SW480 (cell line): Measurements from ENCODE around the gene LILRB3.
"Not testable (repeated sequence)": the region's sequence is repeated elsewhere in the genome, so short reads cannot be mapped to it uniquely, and the experiment has no call there.

ENCODE experiments used
- DNase-seq: peaks from one replicate; pipeline ENCODE4 v3.0.0-alpha.2; 2016; ENCODE audit warnings: low spot score

The LILRB3 gene

GRCh38 chr19:54209811-54210494, 12.9 kb downstream of the LILRB3 start:
- DNase-seq = peak; percentile 92

DNA sequence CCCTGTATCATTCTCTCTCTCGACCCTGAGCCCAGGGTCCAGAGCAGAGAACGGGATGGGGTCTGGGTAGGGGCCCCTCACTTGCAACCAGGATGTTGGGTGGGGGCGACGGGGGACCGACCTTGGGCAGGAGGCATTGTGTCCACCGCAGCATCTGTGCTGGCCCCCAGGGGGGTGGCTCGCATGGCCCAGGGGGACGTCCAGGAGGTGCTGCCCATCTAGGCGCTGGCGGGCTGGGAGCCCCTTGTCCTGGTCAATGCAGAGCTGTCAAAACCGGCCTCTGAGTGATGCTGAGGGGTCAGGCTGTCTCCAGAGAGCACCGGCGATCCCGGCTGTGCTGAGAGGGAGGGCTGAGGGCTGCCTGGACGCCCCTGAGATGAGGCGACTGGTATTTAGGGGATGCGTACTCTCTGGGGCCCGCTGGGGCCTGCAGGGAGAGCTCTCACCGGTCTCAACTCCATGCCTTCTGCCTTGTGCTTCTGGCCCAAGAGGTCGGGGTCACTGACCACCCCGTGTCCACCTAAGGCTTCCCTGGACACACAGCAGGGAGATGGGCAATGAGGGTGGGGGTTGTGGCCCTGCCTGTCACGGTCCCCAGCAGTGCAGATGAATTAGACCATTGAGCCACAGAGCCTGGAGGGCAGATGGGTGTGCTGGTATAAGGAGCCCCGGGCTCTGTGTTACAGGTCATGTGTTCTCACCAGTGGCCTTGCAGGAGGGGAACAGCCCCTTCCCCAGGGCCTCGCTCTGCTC, 13.6 kb downstream of the LILRB3 start:
- DNase-seq = no peak

GRCh38 chr19:54208784-54209057, 14.1 kb downstream of the LILRB3 start:
- peak; percentile 28 for DNase-seq

DNA sequence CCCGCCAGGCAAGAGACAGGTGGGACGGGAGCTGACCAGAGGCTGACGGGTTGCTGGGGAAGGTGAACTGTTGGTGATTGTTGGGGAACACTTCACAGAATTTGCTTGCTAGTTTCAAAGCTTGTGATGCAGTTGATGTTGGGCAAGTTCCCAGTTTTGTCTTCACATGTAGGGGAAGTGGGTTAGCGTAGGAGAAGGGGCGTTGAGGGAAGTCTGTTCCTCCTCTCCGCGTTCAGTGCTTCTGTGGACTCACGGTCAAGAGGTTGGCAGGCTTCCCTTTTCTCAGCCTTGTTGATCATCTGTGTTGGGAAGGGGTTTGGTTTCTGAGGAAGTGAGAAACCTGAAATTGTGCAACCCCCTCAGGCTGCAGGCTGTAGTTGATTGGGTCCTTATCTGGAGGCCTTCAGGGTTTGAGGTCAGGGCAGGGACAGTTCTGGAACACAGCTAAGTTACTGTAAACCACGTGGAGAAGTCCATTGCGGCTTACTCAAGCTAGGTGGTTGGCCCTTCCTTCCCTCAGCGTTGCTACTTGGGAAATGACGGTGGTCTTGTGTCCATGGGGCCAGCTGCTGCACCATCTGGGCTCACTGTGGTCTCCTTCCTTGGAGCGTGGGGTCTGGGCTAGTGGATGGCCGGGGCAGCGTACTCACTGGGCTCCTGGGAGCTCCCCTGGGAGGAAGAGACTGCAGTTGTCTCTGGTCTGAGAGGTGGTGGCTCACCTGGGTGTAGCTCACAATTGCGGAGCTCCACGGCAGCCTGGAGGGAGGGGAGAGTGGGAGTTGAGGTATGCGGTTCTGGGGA, 14.6 kb downstream of the LILRB3 start:
- peak; percentile 30 for DNase-seq

- no peak for DNase-seq
Measured at GRCh38 chr19:54207676-54207982, 15.2 kb downstream of the LILRB3 start.

GRCh38 chr19:54207193-54207592, 15.6 kb downstream of the LILRB3 start:
- not testable (repeated sequence) for DNase-seq

- DNase-seq = no peak
Measured at GRCh38 chr19:54206831-54207177, 16.0 kb downstream of the LILRB3 start.

- no peak for DNase-seq
Measured at GRCh38 chr19:54206030-54206830, 16.6 kb downstream of the LILRB3 start.

GRCh38 chr19:54204767-54205468, 17.9 kb downstream of the LILRB3 start:
- DNase-seq = no peak

DNA sequence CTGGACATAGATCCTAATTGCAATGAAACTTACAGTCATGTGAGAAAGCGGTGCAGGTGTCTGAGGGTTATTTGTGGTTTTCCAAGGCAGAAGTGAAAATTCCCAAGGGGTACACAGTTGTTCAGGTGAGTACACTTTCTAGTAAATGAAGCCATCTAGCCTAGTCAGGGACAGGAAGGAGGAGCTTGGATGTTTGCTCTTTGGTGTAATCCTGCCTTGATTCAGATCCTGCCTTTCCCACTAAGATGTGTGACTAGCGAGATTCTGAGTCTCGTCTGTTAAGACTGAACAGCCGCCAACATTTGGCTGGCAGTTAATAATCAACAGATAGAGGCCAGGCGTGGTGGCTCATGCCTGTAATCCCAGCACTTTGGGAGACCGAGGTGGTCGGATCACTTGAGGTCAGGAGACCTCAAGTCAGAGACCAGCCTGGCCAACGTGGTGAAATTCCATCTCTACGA, 19.6 kb downstream of the LILRB3 start:
- no peak for DNase-seq

DNA sequence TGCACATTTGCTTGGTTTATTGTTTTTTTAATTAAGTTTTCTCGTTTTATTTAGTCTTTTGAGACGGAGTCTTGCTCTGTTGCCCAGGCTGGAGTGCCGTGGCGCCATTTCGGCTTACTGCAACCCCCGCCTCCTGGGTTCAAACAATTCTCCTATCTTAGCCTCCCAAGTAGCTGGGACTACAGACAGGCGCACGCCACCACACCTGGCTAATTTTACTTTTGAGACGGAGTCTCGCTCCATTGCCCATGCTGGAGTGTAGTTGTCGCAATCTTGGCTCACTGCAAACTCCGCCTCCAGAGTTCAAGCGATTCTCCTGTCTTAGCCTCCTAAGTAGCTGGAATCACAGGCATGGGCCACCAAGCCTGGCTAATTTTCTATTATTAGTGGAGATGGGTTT, 20.8 kb downstream of the LILRB3 start:
- DNase-seq = no peak

- no peak for DNase-seq
Measured at GRCh38 chr19:54201172-54201701, 21.6 kb downstream of the LILRB3 start.

DNA sequence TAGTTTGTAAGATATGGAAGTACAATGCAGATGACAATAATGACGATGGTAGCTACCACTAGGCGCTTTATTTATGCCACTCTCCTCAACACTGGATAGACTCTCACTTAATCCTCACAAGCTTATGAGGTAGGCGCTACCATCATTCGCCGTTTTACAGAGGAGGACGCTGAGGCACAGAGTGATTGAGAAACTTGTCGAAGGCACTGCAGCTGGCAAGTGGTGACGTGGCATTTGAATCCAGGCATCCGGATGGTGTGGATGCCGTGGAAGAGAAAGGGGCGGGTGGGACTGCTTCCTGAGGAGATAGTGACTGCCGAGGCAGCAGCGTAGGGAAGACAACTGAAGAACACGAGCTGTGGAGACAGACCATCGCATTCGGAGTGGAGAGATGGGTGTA, 23.4 kb downstream of the LILRB3 start:
- no peak for DNase-seq

DNA sequence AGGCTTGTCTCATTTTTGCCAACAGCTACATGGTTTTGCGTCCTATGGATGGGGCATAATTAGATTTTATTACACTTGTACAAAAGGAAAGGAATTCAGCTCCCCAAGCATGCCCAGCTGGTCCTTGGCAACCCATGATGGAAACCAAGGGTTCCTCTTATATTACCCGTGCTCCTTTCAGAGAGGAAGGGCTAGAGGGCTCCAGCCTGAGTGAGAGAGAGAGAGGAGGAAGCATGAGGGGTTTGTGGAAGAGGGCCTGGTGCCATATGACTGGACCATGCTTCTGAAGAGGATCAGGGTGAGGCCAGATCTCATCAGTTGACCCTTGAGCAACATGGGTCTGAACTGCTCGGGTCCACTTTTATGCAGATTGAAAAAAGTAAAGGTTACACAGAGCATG, 25.7 kb downstream of the LILRB3 start:
- no peak for DNase-seq

GRCh38 chr19:54196536-54196935, 26.3 kb downstream of the LILRB3 start:
- DNase-seq = no peak

DNA sequence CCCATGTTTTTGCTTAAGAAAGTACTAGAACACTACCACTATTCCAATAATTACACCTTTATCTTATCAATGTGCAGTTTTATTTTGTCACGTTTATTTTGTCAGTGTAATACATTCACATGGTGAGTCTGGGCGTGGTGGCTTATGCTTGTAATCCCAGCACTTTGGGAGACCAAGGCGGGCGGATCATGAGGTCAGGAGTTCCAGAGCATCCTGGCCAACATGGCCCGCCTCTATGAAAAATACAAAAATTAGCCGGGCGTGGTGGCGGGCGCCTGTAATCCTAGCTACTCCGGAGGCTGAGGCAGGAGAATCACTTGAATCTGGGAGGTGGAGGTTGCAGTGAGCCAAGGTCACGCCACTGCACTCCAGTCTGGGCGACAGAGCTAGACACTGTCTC, 28.3 kb downstream of the LILRB3 start:
- not testable (repeated sequence) for DNase-seq

- no peak for DNase-seq
Measured at GRCh38 chr19:54193011-54193410, 29.8 kb downstream of the LILRB3 start.

- DNase-seq = no peak
Measured at GRCh38 chr19:54191811-54192453, 30.9 kb downstream of the LILRB3 start.

DNA sequence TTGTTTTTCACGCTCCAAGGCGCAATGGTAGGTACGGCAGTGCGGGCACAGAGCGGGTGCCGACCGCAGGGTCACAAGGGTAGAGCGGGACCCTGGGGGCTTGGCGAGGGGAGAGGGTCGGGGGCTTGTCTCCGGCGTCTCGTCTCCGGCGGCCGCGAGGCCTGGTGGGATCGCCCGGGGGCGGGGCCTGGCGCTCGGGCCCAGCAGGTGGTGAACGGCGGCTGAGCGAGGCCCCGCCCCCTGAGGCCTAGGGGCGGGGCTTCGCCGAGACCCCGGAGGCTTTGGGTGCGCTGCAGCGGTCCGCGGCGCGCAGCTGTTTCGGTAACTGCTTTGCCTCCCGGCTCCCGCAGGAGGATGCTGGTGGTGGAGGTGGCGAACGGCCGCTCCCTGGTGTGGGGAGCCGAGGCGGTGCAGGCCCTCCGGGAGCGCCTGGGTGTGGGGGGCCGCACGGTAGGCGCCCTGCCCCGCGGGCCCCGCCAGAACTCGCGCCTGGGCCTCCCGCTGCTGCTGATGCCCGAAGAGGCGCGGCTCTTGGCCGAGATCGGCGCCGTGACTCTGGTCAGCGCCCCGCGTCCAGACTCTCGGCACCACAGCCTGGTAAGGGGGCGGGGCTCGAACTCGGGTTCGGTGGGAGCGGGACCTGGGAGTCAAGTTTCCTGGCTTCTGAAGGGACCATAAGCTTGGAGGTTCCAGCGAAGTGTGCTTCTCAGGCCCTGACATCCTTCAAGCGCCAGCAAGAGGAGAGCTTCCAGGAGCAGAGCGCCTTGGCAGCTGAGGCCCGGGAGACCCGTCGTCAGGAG, 31.6 kb downstream of the LILRB3 start, which contains the start of gene TSEN34:
TSS of gene TSEN34 (plus strand) at position 298 of the 800 bp plus-strand sequence. CDS start at position 355, 57 bp downstream.
- DNase-seq = peak; percentile 84

- peak; percentile 100 for DNase-seq
Measured at GRCh38 chr19:54190503-54191010, 32.2 kb downstream of the LILRB3 start.
